ENCODE results near the gene MAGEB17. TPM values are rescaled to one million over a fixed set of nuclear protein-coding genes. Genes with fewer than 3 reads are reported as not detected.

Gene MAGEB17
- total and polyA plus RNA-seq, 2 of the 8 experiments (the other 6 are each of a cell fraction or from before 2014, with no cell fraction given), result 0.48 to 1.1 TPM

- POLR2A ChIA-PET (ENCODE audit: partially characterized antibody), result no interaction called here
- Histone ChIP-seq H2BK15ac (ENCODE audit: low read length) (no peak overlapping the region), H4K91ac (replicated peaks; ENCODE audit: insufficient read length, low read length) (no peak overlapping the region), H3K23me2 (ENCODE audit: low read depth, low read length) (no peaks in the 10 kb centered on the region), H4K20me1 (replicated peaks in 1 of 2; ENCODE audit: control insufficient read depth in 1 of 2, insufficient read depth in 2 of 2, low read length in 2 of 2) (no peaks in the 10 kb centered on the region), H2BK120ac (replicated peaks; ENCODE audit: low read depth, low read length) (no peak overlapping the region), H3K14ac (ENCODE audit: insufficient read length) (no peak overlapping the region), H2BK5ac (ENCODE audit: low read depth, low read length) (no peak overlapping the region), H3K27ac (ENCODE audit: low read depth, low read length) (no peak overlapping the region), H4K8ac (ENCODE audit: extremely low read depth, insufficient read depth, low read length) (no peak overlapping the region), H2BK20ac (ENCODE audit: low read length) (no peak overlapping the region), H3K4me3 (ENCODE audit: extremely low read depth in 1 of 4, insufficient read depth in 2 of 4, low read depth in 3 of 4, low read length in 4 of 4) (no peak overlapping the region), H2AFZ (ENCODE audit: low read length) (no peak overlapping the region), H3K4me1 (replicated peaks in 1 of 4; ENCODE audit: control insufficient read depth in 3 of 4, insufficient read depth in 4 of 4, low read length in 3 of 4) (peaks cover 0 to 14% (median 0%) of the 10 kb centered on the region in 4 experiments; a peak in 1 of 7 replicates), H3K79me1 (ENCODE audit: low read depth, low read length) (no peaks in the 10 kb centered on the region), H3K36me3 (ENCODE audit: control insufficient read depth in 2 of 4, insufficient read depth in 4 of 4, low read length in 3 of 4) (peaks cover 0 to 69% (median 1%) of the 10 kb centered on the region in 4 experiments; a peak in 3 of 8 replicates), H3K18ac (ENCODE audit: extremely low read depth, low read length) (no peak overlapping the region), H3K4me2 (ENCODE audit: insufficient read depth in 1 of 2, low read depth in 2 of 2, low read length in 2 of 2) (no peak overlapping the region; a peak in 1 of 4 replicates), H3K56ac (replicated peaks; ENCODE audit: insufficient read length, low read depth, low read length) (no peak overlapping the region), H3K4ac (replicated peaks; ENCODE audit: insufficient read length, low read depth, low read length) (no peak overlapping the region), H4K5ac (ENCODE audit: insufficient read length, low read depth, low read length) (no peak overlapping the region), H3K23ac (ENCODE audit: insufficient read length) (no peak overlapping the region), H3K27me3 (replicated peaks in 1 of 4; ENCODE audit: control insufficient read depth in 3 of 4, extremely low read depth in 1 of 4, insufficient read depth in 3 of 4, low read length in 3 of 4) (no peaks in the 10 kb centered on the region), H3K9ac (replicated peaks in 1 of 4; ENCODE audit: extremely low read depth in 1 of 4, low read depth in 3 of 4, low read length in 3 of 4) (no peak overlapping the region), H2BK12ac (ENCODE audit: low read depth, low read length) (no peak overlapping the region), H2AK5ac (ENCODE audit: low read depth, low read length) (no peak overlapping the region), H3K9me3 (ENCODE audit: insufficient read depth in 2 of 2, low read depth in 1 of 2, low read length in 1 of 2) (no peaks in the 10 kb centered on the region), H3K79me2 (ENCODE audit: control insufficient read depth in 1 of 2, insufficient read depth in 2 of 2, low read length in 2 of 2) (peaks cover 27 to 98% of the 10 kb centered on the region in 2 experiments; a peak in 3 of 4 replicates)
- peak; percentile 13 for FAIRE-seq
- TF ChIP-seq CREB1 (IDR thresholded peaks at IDR 0.05) (no peak), RBBP5 (IDR thresholded peaks at IDR 0.05; ENCODE audit: borderline replicate concordance, low read depth, low read length) (no peak), RAD21 (IDR thresholded peaks at IDR 0.05 in 1 of 2, conservative IDR thresholded peaks at IDR 0.05 in 1 of 2; ENCODE audit: low read depth in 2 of 2, low read length in 2 of 2) (peak; percentile 15 to 47), GTF2F1 (IDR thresholded peaks at IDR 0.05; ENCODE audit: borderline replicate concordance, low read depth, low read length) (no peak), SP1 (IDR thresholded peaks at IDR 0.05; ENCODE audit: low read depth, low read length) (no peak), CTCF (IDR thresholded peaks at IDR 0.05; ENCODE audit: control extremely low read depth in 1 of 3, insufficient read depth in 1 of 3, low read depth in 1 of 3, low read length in 3 of 3) (peak in 1 of 3 experiments; percentile 19; a peak in 1 of 4 replicates), RFX5 (IDR thresholded peaks at IDR 0.05; ENCODE audit: borderline replicate concordance, low read depth, low read length) (no peak), NRF1 (IDR thresholded peaks at IDR 0.05; ENCODE audit: low read depth, low read length) (no peak), POLR2AphosphoS5 (IDR thresholded peaks at IDR 0.05; ENCODE audit: low read depth, low read length) (no peak), CTBP2 (IDR thresholded peaks at IDR 0.05; ENCODE audit: borderline replicate concordance, insufficient read depth, insufficient read length, low read length) (no peak)
- CTCF ChIA-PET (ENCODE audit: partially characterized antibody), result interaction anchor here (0.7 to 1.7 kb wide), 8 partner anchors 9 to 76 kb away, joined by 3 to 9 read pairs (median 6); no protein-coding TSS in a partner anchor
- DNase-seq (ENCODE audit: low read depth in 1 of 2, low spot score in 2 of 2), result no peak
- WGBS, 2 experiments (ENCODE audit: extremely low coverage in 1 of 2, insufficient coverage in 1 of 2, insufficient read length in 1 of 2, insufficient replicate concordance in 2 of 2, low coverage in 1 of 2, low lambda C conversion rate in 2 of 2, missing lambda C conversion rate in 1 of 2), result 64% methylated on average over 1 of the region's 1 CpG; no CpG with 5 or more reads in 1 of the 2 experiments
These were observed 29.2 kb upstream of the MAGEB17 start for GRCh38 chrX:16138108-16138427.
